Fibroblast of gingiva (primary cell): ENCODE measurements around the gene FBXL7.

Experiments used
- DNase-seq: peaks from one replicate; pipeline ENCODE4 v3.0.0-alpha.2; 2011; ENCODE audit warnings: low read depth

The FBXL7 gene

GRCh38 chr5:15502208-15502607 is 2.2 kb downstream of the FBXL7 start:
- DNase-seq: peak; percentile 42

GRCh38 chr5:15506146-15506545 is 6.2 kb downstream of the FBXL7 start:
- DNase-seq: no peak

GRCh38 chr5:15506897-15507296 is 6.9 kb downstream of the FBXL7 start:
- no peak for DNase-seq

GRCh38 chr5:15510092-15510491 is 10.1 kb downstream of the FBXL7 start:
- DNase-seq: peak; percentile 86

- peak; percentile 80 for DNase-seq
Observed at GRCh38 chr5:15510831-15511230, 10.9 kb downstream of the FBXL7 start.

GRCh38 chr5:15513431-15513830 is 13.5 kb downstream of the FBXL7 start:
- no peak for DNase-seq

- DNase-seq: no peak
Observed at GRCh38 chr5:15513911-15514310, 13.9 kb downstream of the FBXL7 start.

- peak; percentile 46 for DNase-seq
Observed at GRCh38 chr5:15515229-15515628, 15.2 kb downstream of the FBXL7 start.

- no peak for DNase-seq
Observed at GRCh38 chr5:15516486-15516885, 16.5 kb downstream of the FBXL7 start.

GRCh38 chr5:15518786-15519185 is 18.8 kb downstream of the FBXL7 start:
- DNase-seq: no peak

- DNase-seq: no peak
Observed at GRCh38 chr5:15520856-15521255, 20.9 kb downstream of the FBXL7 start.

GRCh38 chr5:15521381-15522186 is 21.6 kb downstream of the FBXL7 start:
- peak; percentile 23 for DNase-seq

- no peak for DNase-seq
Observed at GRCh38 chr5:15522187-15522520, 22.2 kb downstream of the FBXL7 start.

- no peak for DNase-seq
Observed at GRCh38 chr5:15524712-15525111, 24.7 kb downstream of the FBXL7 start.

- DNase-seq: peak; percentile 34
Observed at GRCh38 chr5:15525703-15526275, 25.8 kb downstream of the FBXL7 start.

GRCh38 chr5:15526413-15526812 is 26.4 kb downstream of the FBXL7 start:
- DNase-seq: no peak

- DNase-seq: no peak
Observed at GRCh38 chr5:15528476-15528875, 28.5 kb downstream of the FBXL7 start.

GRCh38 chr5:15529013-15529412 is 29.0 kb downstream of the FBXL7 start:
- no peak for DNase-seq

- DNase-seq: peak; percentile 20
Observed at GRCh38 chr5:15529821-15530220, 29.8 kb downstream of the FBXL7 start.

GRCh38 chr5:15533129-15533893 is 33.3 kb downstream of the FBXL7 start:
- DNase-seq: peak; percentile 90

- DNase-seq: no peak
Observed at GRCh38 chr5:15535938-15536337, 36.0 kb downstream of the FBXL7 start.

GRCh38 chr5:15538516-15538915 is 38.5 kb downstream of the FBXL7 start:
- DNase-seq: peak; percentile 44

- no peak for DNase-seq
Observed at GRCh38 chr5:15539951-15540350, 40.0 kb downstream of the FBXL7 start.
